SU-DHL-6 (cell line): ENCODE measurements around the gene ZSCAN12.
"Not testable (repeated sequence)": the region's sequence is repeated elsewhere in the genome, so short reads cannot be mapped to it uniquely, and the experiment has no call there.

Source experiments
- H2AFZ ChIP-seq: fragments of 200-600 bp; sonication (generic); 2 replicates; pipeline ENCODE4 v1.6.1; 2014; ENCODE audit warnings: low read depth, mild to moderate bottlenecking, moderate library complexity, mixed read lengths, antibody characterized with exemption, low read length; ENCODE audit not compliant: severe bottlenecking
- H3F3A ChIP-seq: fragments of 200-600 bp; shearing (Covaris generic); 2 replicates; pipeline ENCODE4 v1.6.0; 2016; ENCODE audit warnings: antibody characterized with exemption, mild to moderate bottlenecking; ENCODE audit not compliant: insufficient read depth
- H3K27ac ChIP-seq: fragments of 200-600 bp; sonication (generic); 2 replicates; pipeline ENCODE4 v1.5.1; 2016; ENCODE audit warnings: low read depth, mild to moderate bottlenecking, low read length, moderate library complexity, mixed read lengths
- H3K27me3 ChIP-seq: fragments of 200-600 bp; sonication (generic), shearing (Covaris generic); 2 replicates; pipeline ENCODE4 v1.6.0; 2014; ENCODE audit warnings: mild to moderate bottlenecking, low read length
- H3K36me3 ChIP-seq: fragments of 200-600 bp; sonication (generic); 2 replicates; pipeline ENCODE4 v1.6.1; 2014; ENCODE audit warnings: mild to moderate bottlenecking, low read length, mixed read lengths
- H3K4me2 ChIP-seq: fragments of 300-600, 200-600 bp; shearing (Covaris generic), sonication (generic); 2 replicates; pipeline ENCODE4 v1.6.0; 2014; ENCODE audit warnings: low read length, low read depth, mild to moderate bottlenecking; ENCODE audit not compliant: poor library complexity, severe bottlenecking
- H3K4me3 ChIP-seq: fragments of 200-600 bp; sonication (generic); 2 replicates; pipeline ENCODE4 v1.5.1; 2014; ENCODE audit warnings: antibody characterized with exemption, low read length, mild to moderate bottlenecking, mixed read lengths; ENCODE audit not compliant: insufficient read depth, poor library complexity, severe bottlenecking
- H3K79me2 ChIP-seq: fragments of 200-600 bp; sonication (generic); 2 replicates; pipeline ENCODE4 v1.6.1; 2014; ENCODE audit warnings: mild to moderate bottlenecking, low read length, moderate library complexity; ENCODE audit not compliant: insufficient read depth
- H3K9ac ChIP-seq: fragments of 200-600 bp; sonication (generic); 2 replicates; pipeline ENCODE4 v1.7.0; 2014; ENCODE audit warnings: mild to moderate bottlenecking, low read length
- H3K9me2 ChIP-seq: fragments of 200-600 bp; sonication (generic); replicated peaks from 2 replicates; pipeline ENCODE4 v1.6.1; 2014; ENCODE audit warnings: low read length; ENCODE audit not compliant: insufficient read depth
- H3K9me3 ChIP-seq: fragments of 200-600 bp; sonication (generic); 2 replicates; pipeline ENCODE4 v1.6.1; 2014; ENCODE audit warnings: low read length, mixed read lengths; ENCODE audit not compliant: insufficient read depth
- H4K20me1 ChIP-seq: fragments of 200-600 bp; sonication (generic); 2 replicates; pipeline ENCODE4 v1.6.1; 2014; ENCODE audit warnings: low read depth, mild to moderate bottlenecking, antibody characterized with exemption, low read length, moderate library complexity, mixed read lengths
- EZH2phosphoT487 ChIP-seq: fragments of 200-600 bp; sonication (generic), shearing (Covaris generic); conservative IDR thresholded peaks from 2 replicates; pipeline ENCODE4 v1.6.1; 2018; ENCODE audit warnings: mild to moderate bottlenecking, antibody characterized with exemption, low read length, moderate library complexity, mixed read lengths
- TF ChIP-seq, protein P1 (sequence below): fragments of 200-600 bp; sonication (generic); IDR thresholded peaks from one replicate; pipeline ENCODE4 v1.5.1; 2017; ENCODE audit warnings: antibody characterized with exemption, mild to moderate bottlenecking, low read length, moderate library complexity; ENCODE audit not compliant: insufficient read depth, poor library complexity, severe bottlenecking

Gene ZSCAN12

DNA sequence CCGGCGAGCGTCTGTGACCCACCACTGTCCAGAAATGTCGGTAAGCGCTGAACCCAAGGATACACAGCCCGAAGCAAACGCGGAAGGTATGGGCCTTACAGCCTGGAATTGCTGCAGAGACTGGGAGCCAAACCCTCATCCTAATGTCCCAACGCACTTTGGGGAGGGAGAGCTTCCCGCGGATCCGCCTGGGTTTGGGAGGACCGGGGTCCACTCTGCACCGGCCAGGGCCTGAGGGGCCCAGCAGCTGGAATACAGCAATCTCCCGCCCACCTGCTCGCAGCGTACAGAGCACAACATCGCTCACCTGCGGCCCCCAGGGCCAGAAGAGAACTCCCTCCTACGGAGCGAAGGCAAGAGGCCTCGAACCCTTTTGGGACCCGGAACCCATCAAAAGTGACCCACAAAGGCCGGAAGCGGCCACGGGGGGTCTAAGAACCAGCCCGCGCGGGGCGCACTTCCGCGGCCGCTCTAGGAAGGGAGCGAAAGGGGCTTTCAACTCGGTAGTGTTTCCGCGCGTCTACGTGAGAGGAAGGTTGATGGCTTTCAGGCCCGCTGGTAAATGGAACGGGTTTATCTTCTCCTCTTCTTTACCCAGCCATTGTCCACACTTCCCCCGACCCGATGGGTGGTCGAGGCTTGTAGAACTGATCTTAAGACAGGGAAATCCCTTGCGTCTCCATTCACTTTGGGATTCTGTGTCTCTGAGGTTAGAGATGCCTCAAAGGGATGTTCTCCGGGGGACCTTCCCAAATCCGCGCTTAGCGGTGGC, at the start of gene ZSCAN12:
Gene ZSCAN12, minus strand, starts transcription at position 398 of the 772 bp plus-strand sequence. CDS start 1,342 bp downstream, outside the sequence.
- Histone ChIP-seq H4K20me1 (no peaks in the 10 kb centered on the region), H3K9me2 (no peaks in the 10 kb centered on the region), H3F3A (no peaks in the 10 kb centered on the region), H3K9me3 (no peaks in the 10 kb centered on the region), H2AFZ (no peak within 1 kb of the TSS), H3K36me3 (no peaks in the 10 kb centered on the region), H3K4me2 (peak within 1 kb of the TSS; percentile 30), H3K27ac (no peak within 1 kb of the TSS), H3K4me3 (peak within 1 kb of the TSS; percentile 26), H3K27me3 (no peaks in the 10 kb centered on the region), H3K79me2 (no peaks in the 10 kb centered on the region), H3K9ac (peak within 1 kb of the TSS; percentile 38; the same call in 1 of the 2 replicates)
- TF ChIP-seq EZH2phosphoT487, result 0 out of 2 replicates have a peak, but pooled peaks have one; percentile 36
- TF ChIP-seq, protein P1, sequence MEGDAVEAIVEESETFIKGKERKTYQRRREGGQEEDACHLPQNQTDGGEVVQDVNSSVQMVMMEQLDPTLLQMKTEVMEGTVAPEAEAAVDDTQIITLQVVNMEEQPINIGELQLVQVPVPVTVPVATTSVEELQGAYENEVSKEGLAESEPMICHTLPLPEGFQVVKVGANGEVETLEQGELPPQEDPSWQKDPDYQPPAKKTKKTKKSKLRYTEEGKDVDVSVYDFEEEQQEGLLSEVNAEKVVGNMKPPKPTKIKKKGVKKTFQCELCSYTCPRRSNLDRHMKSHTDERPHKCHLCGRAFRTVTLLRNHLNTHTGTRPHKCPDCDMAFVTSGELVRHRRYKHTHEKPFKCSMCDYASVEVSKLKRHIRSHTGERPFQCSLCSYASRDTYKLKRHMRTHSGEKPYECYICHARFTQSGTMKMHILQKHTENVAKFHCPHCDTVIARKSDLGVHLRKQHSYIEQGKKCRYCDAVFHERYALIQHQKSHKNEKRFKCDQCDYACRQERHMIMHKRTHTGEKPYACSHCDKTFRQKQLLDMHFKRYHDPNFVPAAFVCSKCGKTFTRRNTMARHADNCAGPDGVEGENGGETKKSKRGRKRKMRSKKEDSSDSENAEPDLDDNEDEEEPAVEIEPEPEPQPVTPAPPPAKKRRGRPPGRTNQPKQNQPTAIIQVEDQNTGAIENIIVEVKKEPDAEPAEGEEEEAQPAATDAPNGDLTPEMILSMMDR, result no peak

DNA sequence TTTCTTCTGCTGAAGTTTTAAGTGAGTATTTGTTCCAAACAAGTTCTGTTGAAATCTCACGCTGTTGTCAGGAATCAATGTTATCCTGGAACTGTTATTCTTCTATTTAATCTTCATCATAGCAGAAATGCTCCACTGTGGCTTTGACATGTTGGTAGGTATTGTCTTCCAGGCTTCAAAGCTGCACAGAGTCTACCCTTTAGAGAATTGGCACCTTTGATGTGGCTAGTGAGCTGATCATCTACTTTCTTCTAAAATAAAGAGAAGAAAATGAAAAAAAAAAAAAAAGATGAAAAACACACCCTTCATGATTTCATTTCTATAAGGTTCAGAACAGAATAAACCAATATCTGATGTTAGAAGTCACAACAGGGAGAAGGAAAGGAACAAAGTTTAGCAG, 49.5 kb upstream of the ZSCAN12 start:
- Histone ChIP-seq H2AFZ (no peak overlapping the region), H3K36me3 (no peaks in the 10 kb centered on the region), H3K27me3 (no peaks in the 10 kb centered on the region), H3F3A (no peaks in the 10 kb centered on the region), H3K27ac (no peak overlapping the region), H3K4me2 (no peak overlapping the region), H3K79me2 (no peaks in the 10 kb centered on the region), H3K9ac (no peak overlapping the region), H3K9me2 (no peaks in the 10 kb centered on the region), H3K9me3 (0 out of 2 replicates have a peak, but pooled peaks cover 7% of the 10 kb centered on the region), H3K4me3 (no peak overlapping the region), H4K20me1 (no peaks in the 10 kb centered on the region)
- no peak for TF ChIP-seq EZH2phosphoT487
- TF ChIP-seq, protein P1, result no peak

DNA sequence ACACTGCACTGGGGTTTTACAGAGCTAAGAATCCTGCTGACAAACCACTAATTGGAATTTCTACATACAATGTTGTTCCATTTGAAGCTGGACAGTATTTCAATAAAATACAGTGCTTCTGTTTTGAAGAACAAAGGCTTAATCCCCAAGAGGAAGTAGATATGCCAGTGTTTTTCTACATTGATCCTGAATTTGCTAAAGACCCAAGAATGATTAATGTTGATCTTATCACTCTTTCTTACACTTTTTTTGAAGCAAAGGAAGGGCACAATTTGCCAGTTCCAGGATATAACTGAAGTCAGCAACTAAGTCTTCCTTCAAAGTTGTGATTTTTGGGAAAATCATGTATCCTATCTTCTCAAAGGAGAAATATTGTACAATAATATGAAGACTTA, 48.0 kb upstream of the ZSCAN12 start:
- not testable (repeated sequence) for H3K27ac ChIP-seq, H3K36me3 ChIP-seq, H3F3A ChIP-seq, H3K79me2 ChIP-seq, H3K9ac ChIP-seq, H3K9me3 ChIP-seq, H3K9me2 ChIP-seq, H3K27me3 ChIP-seq, H3K4me3 ChIP-seq, H3K4me2 ChIP-seq, H2AFZ ChIP-seq, H4K20me1 ChIP-seq

DNA sequence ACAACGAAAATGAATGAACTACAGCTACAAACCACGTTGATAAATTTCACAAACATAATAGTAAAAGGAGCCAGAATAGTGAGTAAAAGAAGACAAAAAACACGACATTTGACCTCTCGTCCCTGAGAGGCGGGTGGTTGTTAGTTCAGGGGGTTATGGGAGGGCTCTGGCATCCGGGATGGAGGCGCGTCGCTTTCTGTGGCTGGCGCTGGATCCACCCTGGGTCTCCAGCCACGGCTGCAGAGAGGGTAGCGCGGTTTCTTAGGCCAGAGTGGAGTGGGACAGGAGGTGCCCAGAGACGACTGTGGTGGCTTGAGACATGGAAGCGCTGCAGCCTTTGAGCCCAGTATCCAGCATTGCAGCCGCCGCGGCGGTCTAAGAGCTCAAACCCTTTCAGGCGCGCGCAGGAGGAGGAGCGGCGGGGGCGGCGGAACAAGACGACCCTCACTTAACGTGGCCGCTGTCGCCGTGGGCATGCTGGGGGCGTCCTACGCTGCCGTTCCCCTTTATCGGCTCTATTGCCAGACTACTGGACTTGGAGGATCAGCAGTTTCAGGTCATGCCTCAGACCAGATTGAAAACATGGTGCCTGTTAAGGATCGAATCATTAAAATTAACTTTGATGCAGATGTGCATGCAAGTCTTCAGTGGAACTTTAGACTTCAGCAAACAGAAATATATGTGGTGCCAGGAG, 47.4 kb upstream of the ZSCAN12 start:
- no peak overlapping the region for H3K4me2 ChIP-seq
- no peak for TF ChIP-seq EZH2phosphoT487
- TF ChIP-seq, protein P1, result no peak
- no peak overlapping the region for H3K4me3 ChIP-seq
- H3K9me3 ChIP-seq, result 0 out of 2 replicates have a peak, but pooled peaks cover 7% of the 10 kb centered on the region
- H3K36me3 ChIP-seq, result no peaks in the 10 kb centered on the region
- no peaks in the 10 kb centered on the region for H3F3A ChIP-seq
- H3K27ac ChIP-seq, result no peak overlapping the region
- no peaks in the 10 kb centered on the region for H3K79me2 ChIP-seq
- no peaks in the 10 kb centered on the region for H3K9me2 ChIP-seq
- no peaks in the 10 kb centered on the region for H4K20me1 ChIP-seq
- no peak overlapping the region for H3K9ac ChIP-seq
- no peaks in the 10 kb centered on the region for H3K27me3 ChIP-seq
- H2AFZ ChIP-seq, result no peak overlapping the region

DNA sequence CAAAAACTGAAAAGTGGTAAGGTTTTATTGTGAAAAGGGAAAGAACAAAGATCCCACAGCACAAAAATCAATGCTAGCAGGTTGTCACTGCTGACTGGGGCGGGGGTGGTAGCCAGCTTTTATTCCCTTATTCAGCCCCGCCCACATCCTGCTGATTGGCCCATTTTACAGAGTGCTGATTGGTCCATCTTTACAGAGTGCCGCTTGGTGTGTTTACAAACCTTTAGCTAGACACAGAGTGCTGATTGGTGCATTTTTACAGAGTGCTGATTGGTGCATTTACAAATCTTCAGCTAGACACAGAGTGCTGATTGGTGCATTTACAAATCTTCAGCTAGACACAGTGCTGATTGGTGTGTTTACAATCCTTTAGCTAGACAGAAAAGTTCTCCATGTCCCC, 45.2 kb upstream of the ZSCAN12 start:
- H3K36me3 ChIP-seq, H4K20me1 ChIP-seq, H3K27ac ChIP-seq, H3K4me3 ChIP-seq, H3K4me2 ChIP-seq, H3K9ac ChIP-seq, H3K27me3 ChIP-seq, H3K79me2 ChIP-seq, H3K9me3 ChIP-seq, H3K9me2 ChIP-seq, H2AFZ ChIP-seq, H3F3A ChIP-seq: not testable (repeated sequence)
